ENCODE data around the gene DAAM1. TPM values are rescaled to one million over a fixed set of nuclear protein-coding genes. Genes with fewer than 3 reads are reported as not detected.

The DAAM1 gene
- polyA plus RNA-seq, 1 donor (not counting 4 experiments of a cell fraction or from before 2014, with no cell fraction given), result 44.6 TPM

DNA sequence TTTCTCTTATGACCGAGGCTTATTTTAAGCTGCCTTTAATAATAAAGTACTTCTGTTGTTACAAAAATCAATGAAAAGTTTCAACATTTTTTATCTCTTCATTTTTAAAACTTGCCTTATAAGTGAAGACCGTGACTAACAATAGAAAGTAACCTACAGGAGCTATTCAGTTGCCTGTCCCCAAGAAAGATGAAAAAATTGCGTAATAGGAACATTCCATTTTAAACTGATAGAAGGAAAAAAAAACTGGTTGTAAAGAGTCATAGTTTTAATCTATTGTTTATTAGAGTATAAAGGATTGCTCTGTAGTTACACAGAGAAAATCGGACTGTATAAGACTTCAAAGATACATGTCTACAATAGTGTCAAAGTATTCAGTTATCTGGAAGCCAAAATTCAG is 83.3 kb downstream of the DAAM1 start:
- Histone ChIP-seq H3K9ac (ENCODE audit: control insufficient read depth, extremely low read depth, insufficient read depth, low read length) (no peak overlapping the region), H3K36me3 (ENCODE audit: control insufficient read depth in 2 of 2, extremely low read depth in 1 of 2, insufficient read depth in 2 of 2, low read length in 2 of 2) (peaks cover 0 to 9% of the 10 kb centered on the region in 2 experiments), H3K79me2 (ENCODE audit: control insufficient read depth, insufficient read depth, low read length) (no peaks in the 10 kb centered on the region), H3K9me1 (ENCODE audit: control insufficient read depth, extremely low read depth, insufficient read depth, low read length) (no peaks in the 10 kb centered on the region), H3K27me3 (ENCODE audit: control insufficient read depth, extremely low read depth, insufficient read depth, low read length) (no peaks in the 10 kb centered on the region), H4K20me1 (ENCODE audit: control insufficient read depth, extremely low read depth, insufficient read depth, low read length) (no peaks in the 10 kb centered on the region), H3K4me3 (ENCODE audit: control insufficient read depth in 2 of 3, extremely low read depth in 1 of 3, insufficient read depth in 2 of 3, low read depth in 1 of 3, low read length in 3 of 3) (no peak overlapping the region), H2AFZ (ENCODE audit: control insufficient read depth, low read length) (no peak overlapping the region), H3K9me3 (ENCODE audit: control insufficient read depth, low read depth, low read length) (no peaks in the 10 kb centered on the region), H3K4me2 (ENCODE audit: control insufficient read depth, extremely low read depth, insufficient read depth, low read depth, low read length) (no peak overlapping the region), H3K4me1 (ENCODE audit: control insufficient read depth, extremely low read depth, insufficient read depth, low read length) (peaks cover 40% of the 10 kb centered on the region), H3K27ac (ENCODE audit: control insufficient read depth, insufficient read depth, low read length) (no peak overlapping the region)
- dilution Hi-C loops (cut with MboI; ENCODE audit: extremely low pct_ligation_motif_present, low sequenced_read_pairs), result no loop called here
- TF ChIP-seq CTCF (optimal IDR thresholded peaks at IDR 0.05 in 1 of 3, IDR thresholded peaks at IDR 0.05 in 1 of 3, conservative IDR thresholded peaks at IDR 0.05 in 1 of 3; ENCODE audit: extremely low read depth in 1 of 3, insufficient read depth in 2 of 3, low read length in 3 of 3), result no peak
- no peak for TF ChIP-seq EZH2 (IDR thresholded peaks at IDR 0.05; ENCODE audit: low read length)
- FAIRE-seq, result no peak
- DNase-seq (ENCODE audit: low read depth, low spot score), result no peak

- Histone ChIP-seq H3K4me2 (ENCODE audit: control insufficient read depth, extremely low read depth, insufficient read depth, low read depth, low read length) (no peak overlapping the region), H3K27me3 (ENCODE audit: control insufficient read depth, extremely low read depth, insufficient read depth, low read length) (no peaks in the 10 kb centered on the region), H3K36me3 (ENCODE audit: control insufficient read depth in 2 of 2, extremely low read depth in 1 of 2, insufficient read depth in 2 of 2, low read length in 2 of 2) (peaks cover 0 to 9% of the 10 kb centered on the region in 2 experiments), H3K79me2 (ENCODE audit: control insufficient read depth, insufficient read depth, low read length) (no peaks in the 10 kb centered on the region), H3K27ac (ENCODE audit: control insufficient read depth, insufficient read depth, low read length) (no peak overlapping the region), H3K4me3 (ENCODE audit: control insufficient read depth in 2 of 3, extremely low read depth in 1 of 3, insufficient read depth in 2 of 3, low read depth in 1 of 3, low read length in 3 of 3) (no peak overlapping the region), H3K9me1 (ENCODE audit: control insufficient read depth, extremely low read depth, insufficient read depth, low read length) (no peaks in the 10 kb centered on the region), H3K4me1 (ENCODE audit: control insufficient read depth, extremely low read depth, insufficient read depth, low read length) (peaks cover 40% of the 10 kb centered on the region), H3K9me3 (ENCODE audit: control insufficient read depth, low read depth, low read length) (no peaks in the 10 kb centered on the region), H2AFZ (ENCODE audit: control insufficient read depth, low read length) (no peak overlapping the region), H4K20me1 (ENCODE audit: control insufficient read depth, extremely low read depth, insufficient read depth, low read length) (no peaks in the 10 kb centered on the region), H3K9ac (ENCODE audit: control insufficient read depth, extremely low read depth, insufficient read depth, low read length) (no peak overlapping the region)
- FAIRE-seq (no peak), DNase-seq (ENCODE audit: low read depth, low spot score) (no peak)
- no peak for TF ChIP-seq EZH2 (IDR thresholded peaks at IDR 0.05; ENCODE audit: low read length)
- no peak for TF ChIP-seq CTCF (optimal IDR thresholded peaks at IDR 0.05 in 1 of 3, IDR thresholded peaks at IDR 0.05 in 1 of 3, conservative IDR thresholded peaks at IDR 0.05 in 1 of 3; ENCODE audit: extremely low read depth in 1 of 3, insufficient read depth in 2 of 3, low read length in 3 of 3)
- dilution Hi-C loops (cut with MboI; ENCODE audit: extremely low pct_ligation_motif_present, low sequenced_read_pairs), result no loop called here
Observed at GRCh38 chr14:59272633-59273032, 84.2 kb downstream of the DAAM1 start.
